Common myeloid progenitor, CD34-positive (primary cell): ENCODE data around the gene DYRK4.

Source experiments
- CTCF ChIA-PET: fragments of 350-600 bp; sonication (Branson Sonifier 250); formaldehyde crosslinking; loops from one replicate; lab custom pipeline; 2021; ENCODE audit warnings: antibody characterized with exemption; lab: Charles Lee
- POLR2A ChIA-PET: fragments of 350-600 bp; sonication (Branson Sonifier 250); formaldehyde crosslinking; loops from one replicate; lab custom pipeline; 2021; ENCODE audit warnings: antibody characterized with exemption; lab: Charles Lee
- DNase-seq, 3 donors: peaks; one replicate each; pipeline versions ENCODE4 v3.0.0 to v3.0.0-alpha.2; 2013
- H3K27ac ChIP-seq, 2 experiments: 1 replicate in 1 of 2; 2 replicates in 1 of 2; pipeline ENCODE4 v1.7.0; 2013; ENCODE audit warnings: inconsistent platforms in 2 of 2, low read length in 2 of 2, mild to moderate bottlenecking in 2 of 2, low read depth in 1 of 2, moderate library complexity in 1 of 2; ENCODE audit not compliant: severe bottlenecking in 2 of 2, insufficient read depth in 1 of 2, poor library complexity in 1 of 2
- H3K27me3 ChIP-seq, 5 experiments: replicated peaks in 2 of 5; 1 replicate in 3 of 5; 2 replicates in 2 of 5; pipeline versions ENCODE4 v1.6.1 to v1.7.0; 2013; ENCODE audit warnings: low read length in 4 of 5, mild to moderate bottlenecking in 2 of 5, moderate library complexity in 2 of 5, inconsistent platforms in 1 of 5; ENCODE audit not compliant: insufficient read depth in 5 of 5, control insufficient read depth in 4 of 5
- H3K36me3 ChIP-seq, 4 experiments: 1 replicate in 2 of 4; 2 replicates in 2 of 4; pipeline versions ENCODE4 v1.6.1 to v1.7.0; 2013; ENCODE audit warnings: low read length in 3 of 4, control low read depth in 1 of 4, mild to moderate bottlenecking in 1 of 4; ENCODE audit not compliant: control insufficient read depth in 4 of 4, insufficient read depth in 4 of 4
- H3K4me1 ChIP-seq, 4 experiments: 1 replicate in 3 of 4; 2 replicates in 1 of 4; pipeline versions ENCODE4 v1.6.1 to v1.7.1; 2013; ENCODE audit warnings: low read length in 3 of 4, mild to moderate bottlenecking in 3 of 4, control low read depth in 1 of 4, inconsistent platforms in 1 of 4, moderate library complexity in 1 of 4; ENCODE audit not compliant: control insufficient read depth in 4 of 4, insufficient read depth in 4 of 4; ENCODE audit errors: control extremely low read depth in 1 of 4
- H3K4me3 ChIP-seq, 7 experiments: 1 replicate in 4 of 7; 2 replicates in 3 of 7; pipeline versions ENCODE4 v1.5.1 to v1.7.0; 2013; ENCODE audit warnings: mild to moderate bottlenecking in 7 of 7, low read length in 6 of 7, moderate library complexity in 6 of 7, inconsistent platforms in 2 of 7, low read depth in 2 of 7, control low read depth in 1 of 7; ENCODE audit not compliant: insufficient read depth in 4 of 7, control insufficient read depth in 1 of 7; ENCODE audit errors: extremely low read depth in 1 of 7
- H3K9me3 ChIP-seq, 5 experiments: 1 replicate in 4 of 5; 2 replicates in 1 of 5; pipeline versions ENCODE4 v1.6.1 to v1.7.1; 2013; ENCODE audit warnings: low read length in 4 of 5, mild to moderate bottlenecking in 2 of 5, inconsistent platforms in 1 of 5, low read depth in 1 of 5, moderate library complexity in 1 of 5; ENCODE audit not compliant: control insufficient read depth in 4 of 5, insufficient read depth in 2 of 5; ENCODE audit errors: control extremely low read depth in 1 of 5
- WGBS: methylation state at CpG from one replicate; pipeline ENCODE4 v1.1.5; 2013; ENCODE audit not compliant: insufficient coverage; 5-methylcytosine and 5-hydroxymethylcytosine counted together

The DYRK4 gene

DNA sequence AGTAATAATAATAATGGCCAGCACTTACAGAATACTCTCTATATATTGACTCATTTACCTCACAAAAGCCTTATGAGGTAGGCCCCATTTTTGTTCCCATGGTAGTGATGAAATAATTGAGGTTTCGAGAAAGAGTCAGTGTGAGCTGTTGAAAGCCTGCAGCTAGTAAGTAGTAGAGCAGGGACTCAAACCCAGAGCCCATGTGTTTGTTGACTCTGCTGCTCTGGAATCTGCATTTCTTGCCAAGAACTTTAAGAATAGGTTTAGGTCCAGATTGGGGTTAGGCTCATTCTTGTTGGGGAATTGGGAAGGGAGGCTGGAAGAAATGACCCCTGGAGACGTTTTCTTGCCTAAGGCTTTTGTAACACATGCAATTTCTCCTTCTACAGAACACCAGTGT lies 27.9 kb downstream of the DYRK4 start:
- 0% methylated on average over 1 of the region's 2 CpGs for WGBS
- ChIA-PET POLR2A (no interaction called here), CTCF (interaction anchor here (2.1 kb wide), 1 partner anchor 11 kb away, joined by 8 read pairs; no protein-coding TSS in a partner anchor)
- Histone ChIP-seq H3K4me1 (peaks cover 0 to 3% (median 0%) of the 10 kb centered on the region in 4 experiments), H3K4me3 (no peak overlapping the region), H3K27me3 (peaks cover 0 to 8% (median 0%) of the 10 kb centered on the region in 5 experiments), H3K36me3 (no peaks in the 10 kb centered on the region), H3K27ac (no peak overlapping the region), H3K9me3 (no peaks in the 10 kb centered on the region)
- no peak for DNase-seq

DNA sequence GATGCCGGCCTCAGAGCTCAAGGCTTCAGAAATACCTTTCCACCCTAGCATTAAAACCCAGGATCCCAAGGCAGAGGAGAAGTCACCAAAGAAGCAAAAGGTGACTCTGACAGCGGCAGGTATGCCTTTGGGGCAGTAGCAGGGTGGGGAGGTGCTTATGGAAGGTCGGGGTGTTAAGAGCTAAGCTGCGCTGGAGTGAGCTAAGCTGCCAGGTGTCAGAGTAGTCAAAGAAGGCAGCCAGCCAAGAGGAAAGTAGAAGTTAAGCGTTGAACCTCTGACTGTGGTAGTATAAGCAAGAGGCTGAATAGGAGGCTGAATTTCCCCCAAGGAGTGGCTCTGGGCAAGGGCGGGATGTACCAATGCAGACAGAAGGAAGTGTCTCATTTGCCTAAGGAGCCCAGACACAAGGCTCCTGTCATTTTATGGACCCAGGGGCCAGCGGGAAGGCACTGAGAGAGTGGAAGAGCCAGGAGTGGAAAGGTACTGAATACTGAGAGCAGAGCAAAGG lies 29.2 kb downstream of the DYRK4 start:
- WGBS, result 96% methylated on average over 6 of the region's 7 CpGs
- no peak overlapping the region for H3K4me3 ChIP-seq
- no peak overlapping the region for H3K27ac ChIP-seq
- peaks cover 0 to 8% (median 0%) of the 10 kb centered on the region in 5 experiments for H3K27me3 ChIP-seq
- no peaks in the 10 kb centered on the region for H3K36me3 ChIP-seq
- peaks cover 0 to 3% (median 0%) of the 10 kb centered on the region in 4 experiments for H3K4me1 ChIP-seq
- POLR2A ChIA-PET, result no interaction called here
- H3K9me3 ChIP-seq, result no peaks in the 10 kb centered on the region
- CTCF ChIA-PET, result interaction anchor here (1.2 to 2.1 kb wide), 3 partner anchors 9 to 14 kb away, joined by 3 to 8 read pairs (median 5); no protein-coding TSS in a partner anchor
- no peak for DNase-seq

DNA sequence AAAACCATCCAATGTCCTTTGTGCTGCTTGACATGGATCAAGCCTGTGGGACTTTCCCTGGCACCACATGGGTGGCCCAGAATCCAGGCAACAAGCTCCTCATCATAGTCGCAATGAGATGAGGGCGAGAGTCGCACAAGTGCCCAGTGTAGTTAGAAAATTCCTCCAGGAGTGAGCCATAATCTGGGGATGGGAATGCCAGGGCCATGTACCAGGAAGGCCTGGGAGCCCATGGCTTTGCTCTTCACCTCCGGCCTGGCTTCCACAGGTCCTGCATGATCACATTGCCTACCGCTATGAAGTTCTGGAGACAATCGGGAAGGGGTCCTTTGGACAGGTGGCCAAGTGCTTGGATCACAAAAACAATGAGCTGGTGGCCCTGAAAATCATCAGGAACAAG lies 33.9 kb downstream of the DYRK4 start:
- WGBS, result 94% methylated on average over 6 of the region's 6 CpGs
- CTCF ChIA-PET, result no interaction called here
- no peak overlapping the region for H3K27ac ChIP-seq
- H3K9me3 ChIP-seq, result no peaks in the 10 kb centered on the region
- no peaks in the 10 kb centered on the region for H3K36me3 ChIP-seq
- no peak for DNase-seq
- peaks cover 0 to 2% (median 0%) of the 10 kb centered on the region in 5 experiments for H3K27me3 ChIP-seq
- POLR2A ChIA-PET, result no interaction called here
- peaks cover 0 to 3% (median 0%) of the 10 kb centered on the region in 4 experiments for H3K4me1 ChIP-seq
- H3K4me3 ChIP-seq, result no peak overlapping the region

DNA sequence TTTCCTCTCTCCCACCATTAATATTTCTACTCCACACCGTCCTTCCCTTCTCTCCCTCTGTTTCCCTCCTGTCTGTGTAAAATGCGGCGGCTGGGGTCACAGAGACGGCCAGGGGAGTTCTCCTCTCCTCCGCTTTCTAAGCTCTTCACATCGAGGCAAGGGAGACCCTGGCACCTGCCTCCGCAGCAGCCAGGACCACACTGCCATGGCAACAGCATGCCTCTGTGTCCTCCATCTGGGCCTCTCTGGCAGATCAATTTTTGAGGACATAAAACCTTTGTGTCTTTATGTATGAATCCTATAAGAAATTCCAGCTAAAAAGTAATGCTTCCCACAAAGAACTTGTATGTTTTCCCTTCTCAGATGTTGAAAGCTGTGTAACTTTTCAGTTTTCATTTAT lies 41.4 kb downstream of the DYRK4 start:
- ChIA-PET CTCF (interaction anchor here (0.9 to 2.8 kb wide), 4 partner anchors 8 to 23 kb away, joined by 3 to 8 read pairs (median 4); no protein-coding TSS in a partner anchor), POLR2A (no interaction called here)
- Histone ChIP-seq H3K27ac (no peak overlapping the region), H3K4me1 (peaks cover 0 to 9% (median 8%) of the 10 kb centered on the region in 4 experiments), H3K27me3 (peaks cover 0 to 3% (median 0%) of the 10 kb centered on the region in 5 experiments), H3K4me3 (no peak overlapping the region), H3K36me3 (peaks cover 0 to 6% (median 0%) of the 10 kb centered on the region in 4 experiments), H3K9me3 (no peaks in the 10 kb centered on the region)
- 29% methylated on average over 1 of the region's 7 CpGs for WGBS
- DNase-seq, result no peak

DNA sequence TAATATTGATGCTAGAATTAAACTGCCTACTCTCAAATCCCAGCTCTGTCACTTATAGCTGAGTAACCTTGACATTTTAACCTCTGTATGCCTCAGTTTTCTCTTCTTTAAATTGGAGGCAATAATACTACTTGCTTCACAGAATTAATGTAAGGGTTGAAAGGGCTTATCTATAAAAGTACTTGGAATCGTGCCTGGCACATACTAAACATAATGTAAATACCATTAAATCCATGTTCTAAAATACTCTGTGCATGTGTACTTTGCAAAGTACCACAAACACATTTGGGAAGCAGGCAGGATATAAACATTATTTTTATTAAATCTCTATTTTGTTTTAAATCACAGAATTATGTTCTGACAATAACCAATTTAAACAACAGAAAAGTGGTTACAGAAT lies 41.9 kb downstream of the DYRK4 start:
- peaks cover 0 to 3% (median 0%) of the 10 kb centered on the region in 5 experiments for H3K27me3 ChIP-seq
- no peaks in the 10 kb centered on the region for H3K9me3 ChIP-seq
- H3K27ac ChIP-seq, result no peak overlapping the region
- POLR2A ChIA-PET, result interaction anchor here (0.6 kb wide), 1 partner anchor 155 kb away, joined by 3 read pairs; no protein-coding TSS in a partner anchor
- peaks cover 0 to 9% (median 8%) of the 10 kb centered on the region in 4 experiments for H3K4me1 ChIP-seq
- CTCF ChIA-PET, result interaction anchor here (0.7 to 2.8 kb wide), 6 partner anchors 12 to 90 kb away, joined by 3 to 8 read pairs (median 4); no protein-coding TSS in a partner anchor
- H3K4me3 ChIP-seq, result no peak overlapping the region
- no CpG with 5 or more reads among the region's 1 CpG for WGBS
- peaks cover 0 to 6% (median 1%) of the 10 kb centered on the region in 4 experiments for H3K36me3 ChIP-seq
- no peak for DNase-seq

DNA sequence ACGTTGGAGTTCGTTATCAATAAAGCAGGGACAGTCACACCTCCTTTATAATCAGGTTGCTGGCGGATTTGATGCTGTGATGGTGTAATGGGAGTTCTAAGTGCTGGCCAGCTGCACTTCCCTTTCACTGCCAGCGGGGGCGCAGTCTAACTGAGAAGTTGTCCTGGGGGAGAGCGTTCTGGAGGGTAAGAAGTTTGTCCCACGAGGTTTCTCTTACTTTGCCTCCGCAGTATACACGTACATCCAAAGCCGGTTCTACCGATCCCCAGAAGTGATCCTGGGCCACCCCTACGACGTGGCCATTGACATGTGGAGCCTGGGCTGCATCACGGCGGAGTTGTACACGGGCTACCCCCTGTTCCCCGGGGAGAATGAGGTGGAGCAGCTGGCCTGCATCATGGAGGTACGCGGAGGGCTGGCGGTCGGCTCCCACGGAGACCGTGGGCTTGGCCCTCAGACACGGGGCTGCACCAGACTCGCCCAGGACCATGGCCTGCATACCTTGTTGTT lies 42.7 kb downstream of the DYRK4 start:
- POLR2A ChIA-PET, result interaction anchor here (0.6 kb wide), 1 partner anchor 155 kb away, joined by 3 read pairs; no protein-coding TSS in a partner anchor
- H3K36me3 ChIP-seq, result peaks cover 0 to 6% (median 1%) of the 10 kb centered on the region in 4 experiments
- peak overlapping the region; percentile 70 to 97 (median 93) for H3K4me3 ChIP-seq
- H3K27me3 ChIP-seq, result peaks cover 0 to 3% (median 0%) of the 10 kb centered on the region in 5 experiments
- WGBS, result 2% methylated on average over 20 of the region's 25 CpGs
- peak; percentile 83 to 89 (median 85) for DNase-seq
- peaks cover 0 to 9% (median 8%) of the 10 kb centered on the region in 4 experiments for H3K4me1 ChIP-seq
- H3K27ac ChIP-seq, result peak overlapping the region; percentile 49 to 69
- H3K9me3 ChIP-seq, result no peaks in the 10 kb centered on the region
- CTCF ChIA-PET, result interaction anchor here (0.7 to 2.8 kb wide), 7 partner anchors 10 to 89 kb away, joined by 3 to 8 read pairs (median 3); no protein-coding TSS in a partner anchor

DNA sequence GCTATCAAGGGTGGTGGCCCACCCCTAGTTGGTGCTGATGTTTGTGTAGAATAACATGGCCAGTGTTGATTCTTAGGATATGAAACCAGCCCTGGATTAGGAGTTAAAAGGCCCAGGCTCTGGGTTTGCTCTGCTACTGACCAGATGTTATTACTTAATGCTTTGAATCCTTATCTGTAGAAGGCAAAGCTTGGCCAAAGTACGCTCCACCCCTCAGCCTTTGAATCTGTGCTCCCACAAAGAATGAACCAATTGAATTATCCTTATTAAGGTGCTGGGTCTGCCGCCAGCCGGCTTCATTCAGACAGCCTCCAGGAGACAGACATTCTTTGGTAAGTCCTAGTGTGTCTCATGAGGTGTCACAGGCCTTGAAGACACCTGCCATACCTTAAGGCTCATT lies 45.0 kb downstream of the DYRK4 start:
- no peaks in the 10 kb centered on the region for H3K9me3 ChIP-seq
- no peak overlapping the region for H3K27ac ChIP-seq
- peaks cover 0 to 3% (median 0%) of the 10 kb centered on the region in 5 experiments for H3K27me3 ChIP-seq
- no peak overlapping the region for H3K4me3 ChIP-seq
- peaks cover 0 to 9% (median 8%) of the 10 kb centered on the region in 4 experiments for H3K4me1 ChIP-seq
- no peak for DNase-seq
- ChIA-PET CTCF (interaction anchor here (1.3 kb wide), 1 partner anchor 37 kb away, joined by 4 read pairs; no protein-coding TSS in a partner anchor), POLR2A (no interaction called here)
- H3K36me3 ChIP-seq, result peaks cover 9 to 17% (median 12%) of the 10 kb centered on the region in 4 experiments
- 100% methylated on average over 2 of the region's 3 CpGs for WGBS
